H4 (cell line): Measurements from ENCODE around the gene GIT2. TPM values are rescaled to one million over a fixed set of nuclear protein-coding genes. Genes with fewer than 3 reads are reported as not detected.
"Not testable (repeated sequence)": the region's sequence is repeated elsewhere in the genome, so short reads cannot be mapped to it uniquely, and the experiment has no call there.

ENCODE experiments used
- DNase-seq: peaks from one replicate; pipeline ENCODE4 v3.0.0-alpha.2; 2015; ENCODE audit warnings: low spot score
- total RNA-seq: library from RNA; depleted of rRNA; stranded (reverse); fragments of >200 nt; shearing (Covaris generic); gene quantifications from 2 replicates; pipeline ENCODE4 v1.2.3, GENCODE V29; 2014

GIT2 gene
- total RNA-seq, 1 experiment from 2014 or later = 13.6 TPM

- DNase-seq = no peak
These were observed 9.3 kb upstream of the GIT2 start for GRCh38 chr12:110005319-110005973.

GRCh38 chr12:110004598-110004997 lies 8.4 kb upstream of the GIT2 start:
- DNase-seq = no peak

- DNase-seq = no peak
These were observed 6.7 kb upstream of the GIT2 start for GRCh38 chr12:110002676-110003515.

GRCh38 chr12:110001596-110001995 lies 5.4 kb upstream of the GIT2 start:
- no peak for DNase-seq

- no peak for DNase-seq
These were observed 3.9 kb upstream of the GIT2 start for GRCh38 chr12:109999983-110000505.

- DNase-seq = no peak
These were observed 3.4 kb upstream of the GIT2 start for GRCh38 chr12:109999649-109999971.

GRCh38 chr12:109998904-109999648 lies 2.9 kb upstream of the GIT2 start, which contains the start of gene ANKRD13A:
Gene ANKRD13A (plus strand): TSS chr12:109999430. CDS start chr12:109999689, 259 bp downstream.
- DNase-seq = peak; percentile 86

GRCh38 chr12:109998241-109998903 lies 2.2 kb upstream of the GIT2 start:
- no peak for DNase-seq

GRCh38 chr12:109997393-109997792 lies 1.2 kb upstream of the GIT2 start:
- DNase-seq = no peak

- DNase-seq = no peak
These were observed 300 bp upstream of the GIT2 start for GRCh38 chr12:109996483-109996853.

GRCh38 chr12:109995361-109995685 lies 845 bp downstream of the GIT2 start:
- no peak for DNase-seq

- DNase-seq = no peak
These were observed 1.6 kb downstream of the GIT2 start for GRCh38 chr12:109994401-109995175.

GRCh38 chr12:109993091-109993490 lies 3.1 kb downstream of the GIT2 start:
- no peak for DNase-seq

- no peak for DNase-seq
These were observed 4.6 kb downstream of the GIT2 start for GRCh38 chr12:109991586-109991985.

GRCh38 chr12:109989380-109989779 lies 6.8 kb downstream of the GIT2 start:
- no peak for DNase-seq

- DNase-seq = no peak
These were observed 7.3 kb downstream of the GIT2 start for GRCh38 chr12:109988903-109989302.

- no peak for DNase-seq
These were observed 7.9 kb downstream of the GIT2 start for GRCh38 chr12:109988274-109988673.

GRCh38 chr12:109987615-109988014 lies 8.6 kb downstream of the GIT2 start:
- DNase-seq = no peak

GRCh38 chr12:109986236-109986635 lies 9.9 kb downstream of the GIT2 start:
- DNase-seq = not testable (repeated sequence)

GRCh38 chr12:109983432-109984142 lies 12.6 kb downstream of the GIT2 start:
- DNase-seq = no peak

GRCh38 chr12:109982210-109982609 lies 14.0 kb downstream of the GIT2 start:
- no peak for DNase-seq
